GM23338 (cell line): ENCODE data around the gene SRSF4. TPM values are rescaled to one million over a fixed set of nuclear protein-coding genes. Genes with fewer than 3 reads are reported as not detected.
"Not testable (repeated sequence)": the region's sequence is repeated elsewhere in the genome, so short reads cannot be mapped to it uniquely, and the experiment has no call there.

Experiments used
- ATAC-seq: fragments of 200-7000 bp; cut with Tn5 transposase; 3 replicates; pipeline ENCODE4 v1.9.1; 2020
- DNase-seq: peaks from one replicate; pipeline ENCODE4 v3.0.0-alpha.2; 2015; ENCODE audit warnings: low spot score
- H2AFZ ChIP-seq: fragments of 200-600 bp; sonication (generic); 2 replicates; pipeline ENCODE4 v1.8.0; 2016; ENCODE audit warnings: antibody characterized with exemption, mild to moderate bottlenecking, moderate library complexity
- H3F3A ChIP-seq: fragments of 200-600 bp; sonication (generic); replicated peaks from 2 replicates; pipeline ENCODE4 v1.8.0; 2017; ENCODE audit warnings: antibody characterized with exemption, mixed run types, low read depth
- H3K27ac ChIP-seq: fragments of 200-600 bp; sonication (generic); 2 replicates; pipeline ENCODE4 v1.6.1; 2016; ENCODE audit warnings: low read depth
- H3K27me3 ChIP-seq: fragments of 200-600 bp; sonication (generic); 2 replicates; pipeline ENCODE4 v1.8.0; 2016; ENCODE audit warnings: mild to moderate bottlenecking, mixed run types, moderate library complexity; ENCODE audit not compliant: insufficient read depth
- H3K36me3 ChIP-seq: fragments of 200-600 bp; sonication (generic); 2 replicates; pipeline ENCODE4 v1.8.0; 2016; ENCODE audit warnings: mild to moderate bottlenecking; ENCODE audit not compliant: insufficient read depth
- H3K4me1 ChIP-seq: fragments of 200-600 bp; sonication (generic); 2 replicates; pipeline ENCODE4 v1.8.0; 2016; ENCODE audit warnings: mild to moderate bottlenecking, moderate library complexity; ENCODE audit not compliant: insufficient read depth
- H3K4me2 ChIP-seq: fragments of 200-600 bp; sonication (generic); 2 replicates; pipeline ENCODE4 v1.7.1; 2017; ENCODE audit warnings: mixed run types
- H3K4me3 ChIP-seq: fragments of 200-600 bp; sonication (generic); 2 replicates; pipeline ENCODE4 v1.6.1; 2016; ENCODE audit warnings: mixed run types
- H3K79me2 ChIP-seq: fragments of 200-600 bp; sonication (generic); replicated peaks from 2 replicates; pipeline ENCODE4 v1.8.0; 2017; ENCODE audit warnings: mild to moderate bottlenecking; ENCODE audit not compliant: insufficient read depth
- H3K9me2 ChIP-seq: fragments of 200-600 bp; sonication (generic); 2 replicates; pipeline ENCODE4 v1.8.0; 2017; ENCODE audit not compliant: insufficient read depth
- H4K20me1 ChIP-seq: fragments of 200-600 bp; sonication (generic); replicated peaks from 2 replicates; pipeline ENCODE4 v1.8.0; 2017; ENCODE audit warnings: mild to moderate bottlenecking; ENCODE audit not compliant: insufficient read depth
- H3K27ac Mint-ChIP-seq: 2 replicates; pipeline ENCODE4 v1.8.0; 2020; ENCODE audit warnings: inconsistent platforms, mild to moderate bottlenecking, moderate library complexity, mixed read lengths
- H3K27me3 Mint-ChIP-seq: 3 replicates; pipeline ENCODE4 v1.8.0; 2022; ENCODE audit warnings: low read depth, mild to moderate bottlenecking, moderate library complexity, mixed read lengths, inconsistent platforms; ENCODE audit not compliant: insufficient read depth, poor library complexity
- H3K36me3 Mint-ChIP-seq: 3 replicates; pipeline ENCODE4 v1.8.0; 2021; ENCODE audit warnings: low read depth, mild to moderate bottlenecking, inconsistent platforms, moderate library complexity, mixed read lengths
- H3K4me1 Mint-ChIP-seq: 3 replicates; pipeline ENCODE4 v1.8.0; 2020; ENCODE audit warnings: mild to moderate bottlenecking, inconsistent platforms, mixed read lengths
- H3K4me3 Mint-ChIP-seq: 3 replicates; pipeline ENCODE4 v1.8.0; 2021; ENCODE audit warnings: moderate library complexity, mild to moderate bottlenecking, inconsistent platforms, mixed read lengths
- H3K9me3 Mint-ChIP-seq: 3 replicates; pipeline ENCODE4 v1.8.0; 2020; ENCODE audit warnings: moderate library complexity, mild to moderate bottlenecking, inconsistent platforms, mixed read lengths
- CREB1 ChIP-seq: fragments of 250-450 bp; sonication (Bioruptor Pico); IDR thresholded peaks from 2 replicates; pipeline ENCODE4 v1.5.0; 2020; ENCODE audit warnings: low read depth, mild to moderate bottlenecking, moderate library complexity
- CTCF ChIP-seq, 2 experiments: fragments of 200-600 bp in 1 of 2; sonication (generic) in 1 of 2; conservative IDR thresholded peaks; 2 replicates each; pipeline versions ENCODE4 v1.5.1 to v1.6.1; 2016 to 2017; ENCODE audit warnings: antibody characterized with exemption in 2 of 2, low read depth in 2 of 2, mild to moderate bottlenecking in 2 of 2, moderate library complexity in 1 of 2
- ETS1 ChIP-seq: IDR thresholded peaks from 2 replicates; pipeline ENCODE4 v1.6.1; 2016; ENCODE audit warnings: antibody characterized with exemption
- EZH2 ChIP-seq: fragments of 200-600 bp; sonication (generic); IDR thresholded peaks from one replicate; pipeline ENCODE4 v1.8.0; 2017; ENCODE audit warnings: antibody characterized with exemption, mild to moderate bottlenecking, low read depth; ENCODE audit not compliant: unreplicated experiment
- EZH2phosphoT487 ChIP-seq: fragments of 200-600 bp; sonication (generic); IDR thresholded peaks from one replicate; pipeline ENCODE4 v1.8.1; 2018; ENCODE audit warnings: antibody characterized with exemption; ENCODE audit not compliant: unreplicated experiment
- JUNB ChIP-seq: IDR thresholded peaks from one replicate; pipeline ENCODE4 v1.6.1; 2016; ENCODE audit warnings: antibody characterized with exemption; ENCODE audit not compliant: unreplicated experiment
- NANOG ChIP-seq: IDR thresholded peaks from 2 replicates; pipeline ENCODE4 v1.6.1; 2016; ENCODE audit warnings: antibody characterized with exemption, borderline replicate concordance
- ZNF114 ChIP-seq: fragments of 250-450 bp; sonication (Bioruptor Pico); IDR thresholded peaks from 2 replicates; pipeline ENCODE4 v1.5.0; 2020; ENCODE audit warnings: mild to moderate bottlenecking, moderate library complexity
- ZNF331 ChIP-seq: fragments of 250-450 bp; sonication (Bioruptor Pico); IDR thresholded peaks from 2 replicates; pipeline ENCODE4 v1.5.0; 2020; ENCODE audit warnings: low read depth, mild to moderate bottlenecking, moderate library complexity
- polyA plus RNA-seq: library from polyadenylated mRNA; unstranded; fragments of >200 nt; fragmentation: Nextera tagmentation; extraction: Ambion mirVana; gene quantifications from 2 replicates; pipeline ENCODE4 v1.2.1, GENCODE V29; 2016
- total RNA-seq: library from RNA; depleted of rRNA; stranded (reverse); fragments of >200 nt; shearing (Covaris generic); gene quantifications from 2 replicates; pipeline ENCODE4 v1.2.3, GENCODE V29; 2014

SRSF4 gene
- total and polyA plus RNA-seq, 2 experiments from 2014 or later = 58.4 to 98.3 TPM

- Histone ChIP-seq H3K27ac (no peak overlapping the region), H3K36me3 (peaks cover 84% of the 10 kb centered on the region), H3K79me2 (peaks cover 12% of the 10 kb centered on the region), H3K4me1 (0 out of 2 replicates have a peak, but pooled peaks cover 2% of the 10 kb centered on the region), H3K4me2 (no peak overlapping the region), H4K20me1 (peaks cover 27% of the 10 kb centered on the region), H3K9me2 (no peaks in the 10 kb centered on the region), H2AFZ (no peak overlapping the region), H3F3A (peaks cover 17% of the 10 kb centered on the region; the same call in 1 of the 2 replicates), H3K4me3 (no peak overlapping the region), H3K27me3 (no peaks in the 10 kb centered on the region)
- Mint-ChIP-seq H3K27me3 (peaks cover 2% of the 10 kb centered on the region), H3K4me1 (peaks cover 5% of the 10 kb centered on the region), H3K4me3 (no peak overlapping the region), H3K27ac (no peak overlapping the region; the same call in 1 of the 2 replicates), H3K9me3 (no peaks in the 10 kb centered on the region), H3K36me3 (peaks cover 100% of the 10 kb centered on the region)
- no peak for ATAC-seq
- no peak for DNase-seq
- TF ChIP-seq ZNF331 (CRISPR knock-in tag) = no peak
- TF ChIP-seq EZH2phosphoT487 = no peak
- TF ChIP-seq CREB1 (CRISPR knock-in tag) = no peak
- TF ChIP-seq ZNF114 = no peak
- TF ChIP-seq JUNB = no peak
- no peak for TF ChIP-seq CTCF (conservative IDR thresholded peaks at IDR 0.05; ENCODE audit: low read depth in 2 of 2)
- no peak for TF ChIP-seq EZH2
- no peak for TF ChIP-seq NANOG
- TF ChIP-seq ETS1 = no peak
These were observed 29.5 kb downstream of the SRSF4 start for GRCh38 chr1:29152046-29152805.

- H3K36me3 Mint-ChIP-seq = peaks cover 99% of the 10 kb centered on the region
- Histone ChIP-seq H3F3A (peaks cover 16% of the 10 kb centered on the region; the same call in 1 of the 2 replicates), H3K36me3 (peaks cover 75% of the 10 kb centered on the region), H4K20me1 (peaks cover 28% of the 10 kb centered on the region)
- not testable (repeated sequence) for H3K27ac Mint-ChIP-seq, H3K9me3 Mint-ChIP-seq, H3K4me3 Mint-ChIP-seq, H2AFZ ChIP-seq, H3K4me3 ChIP-seq, H3K4me1 Mint-ChIP-seq, ATAC-seq, H3K9me2 ChIP-seq, H3K79me2 ChIP-seq, H3K27me3 Mint-ChIP-seq, H3K27ac ChIP-seq, H3K4me2 ChIP-seq, H3K27me3 ChIP-seq, DNase-seq, H3K4me1 ChIP-seq
These were observed 31.4 kb downstream of the SRSF4 start for GRCh38 chr1:29150346-29150745.
